ENCODE results near the gene MOB3A. TPM values are rescaled to one million over a fixed set of nuclear protein-coding genes. Genes with fewer than 3 reads are reported as not detected.

Gene MOB3A
- total and polyA plus RNA-seq, 2 experiments from 2014 or later: 2.9 to 5.9 TPM

GRCh38 chr19:2038284-2039088 lies 57.6 kb downstream of the MOB3A start:
- H2AFZ ChIP-seq: no peak overlapping the region
- peaks cover 8% of the 10 kb centered on the region; the same call in 1 of the 2 replicates for H3K36me3 ChIP-seq (ENCODE audit: insufficient read depth)
- H3K36me3 Mint-ChIP-seq (ENCODE audit: low read depth): peaks cover 18% of the 10 kb centered on the region; the same call in 2 of the 3 replicates
- peaks cover 37% of the 10 kb centered on the region for H3F3A ChIP-seq (replicated peaks; ENCODE audit: low read depth)
- H3K27me3 ChIP-seq (ENCODE audit: insufficient read depth): no peaks in the 10 kb centered on the region
- H3K4me1 Mint-ChIP-seq: peaks cover 12% of the 10 kb centered on the region; the same call in 2 of the 3 replicates
- no peak for DNase-seq (ENCODE audit: low spot score)
- H3K27ac Mint-ChIP-seq: no peak overlapping the region
- peaks cover 10% of the 10 kb centered on the region; the same call in 2 of the 3 replicates for H3K9me3 Mint-ChIP-seq
- no peak overlapping the region for H3K4me3 ChIP-seq
- H3K27ac ChIP-seq (ENCODE audit: low read depth): peak overlapping the region; percentile 63; the same call in 1 of the 2 replicates
- peaks cover 19% of the 10 kb centered on the region for H3K27me3 Mint-ChIP-seq (ENCODE audit: insufficient read depth, low read depth, poor library complexity)
- H3K4me3 Mint-ChIP-seq: no peak overlapping the region
- H3K4me1 ChIP-seq (ENCODE audit: insufficient read depth): peaks cover 12% of the 10 kb centered on the region
- H3K9me2 ChIP-seq (ENCODE audit: insufficient read depth): no peaks in the 10 kb centered on the region
- ATAC-seq: no peak
- H3K4me2 ChIP-seq: no peak overlapping the region
- H3K79me2 ChIP-seq (replicated peaks; ENCODE audit: insufficient read depth): 0 out of 2 replicates have a peak, but pooled peaks cover 3% of the 10 kb centered on the region
- TF ChIP-seq POLR2AphosphoS5 (IDR thresholded peaks at IDR 0.05; ENCODE audit: low read depth) (no peak), ETS1 (IDR thresholded peaks at IDR 0.05) (no peak), EZH2phosphoT487 (IDR thresholded peaks at IDR 0.05; ENCODE audit: unreplicated experiment) (no peak), JUNB (IDR thresholded peaks at IDR 0.05; ENCODE audit: unreplicated experiment) (no peak), ZNF331 (CRISPR knock-in tag; IDR thresholded peaks at IDR 0.05; ENCODE audit: low read depth) (no peak), CREB1 (CRISPR knock-in tag; IDR thresholded peaks at IDR 0.05; ENCODE audit: low read depth) (no peak), NANOG (IDR thresholded peaks at IDR 0.05; ENCODE audit: borderline replicate concordance) (no peak), EZH2 (IDR thresholded peaks at IDR 0.05; ENCODE audit: low read depth, unreplicated experiment) (no peak), CTCF (conservative IDR thresholded peaks at IDR 0.05; ENCODE audit: low read depth in 2 of 2) (no peak), ZNF114 (CRISPR knock-in tag; IDR thresholded peaks at IDR 0.05) (no peak)
- H4K20me1 ChIP-seq (replicated peaks; ENCODE audit: insufficient read depth): peaks cover 6% of the 10 kb centered on the region

- H3K36me3 ChIP-seq (ENCODE audit: insufficient read depth): peaks cover 8% of the 10 kb centered on the region; the same call in 1 of the 2 replicates
- no peak overlapping the region for H2AFZ ChIP-seq
- no peak for TF ChIP-seq CREB1 (CRISPR knock-in tag; IDR thresholded peaks at IDR 0.05; ENCODE audit: low read depth)
- no peak for TF ChIP-seq EZH2phosphoT487 (IDR thresholded peaks at IDR 0.05; ENCODE audit: unreplicated experiment)
- TF ChIP-seq CTCF (conservative IDR thresholded peaks at IDR 0.05; ENCODE audit: low read depth in 2 of 2): no peak
- TF ChIP-seq ETS1 (IDR thresholded peaks at IDR 0.05): no peak
- no peak for TF ChIP-seq POLR2AphosphoS5 (IDR thresholded peaks at IDR 0.05; ENCODE audit: low read depth)
- TF ChIP-seq JUNB (IDR thresholded peaks at IDR 0.05; ENCODE audit: unreplicated experiment): no peak
- no peak for TF ChIP-seq ZNF331 (CRISPR knock-in tag; IDR thresholded peaks at IDR 0.05; ENCODE audit: low read depth)
- no peak for TF ChIP-seq EZH2 (IDR thresholded peaks at IDR 0.05; ENCODE audit: low read depth, unreplicated experiment)
Observed at GRCh38 chr19:2037651-2038255, 58.4 kb downstream of the MOB3A start.

More at GRCh38 chr19:2037651-2038255, 58.4 kb downstream of the MOB3A start:
- peaks cover 10% of the 10 kb centered on the region; the same call in 2 of the 3 replicates for H3K9me3 Mint-ChIP-seq
- Histone ChIP-seq H3K4me2 (no peak overlapping the region), H3K27ac (ENCODE audit: low read depth) (peak overlapping the region; percentile 63; the same call in 1 of the 2 replicates), H3F3A (replicated peaks; ENCODE audit: low read depth) (peaks cover 30% of the 10 kb centered on the region), H3K4me1 (ENCODE audit: insufficient read depth) (peaks cover 5% of the 10 kb centered on the region), H4K20me1 (replicated peaks; ENCODE audit: insufficient read depth) (peaks cover 6% of the 10 kb centered on the region), H3K4me3 (no peak overlapping the region), H3K9me2 (ENCODE audit: insufficient read depth) (no peaks in the 10 kb centered on the region), H3K27me3 (ENCODE audit: insufficient read depth) (no peaks in the 10 kb centered on the region), H3K79me2 (replicated peaks; ENCODE audit: insufficient read depth) (0 out of 2 replicates have a peak, but pooled peaks cover 3% of the 10 kb centered on the region)
- H3K4me1 Mint-ChIP-seq: peaks cover 10% of the 10 kb centered on the region; the same call in 2 of the 3 replicates
- H3K27me3 Mint-ChIP-seq (ENCODE audit: insufficient read depth, low read depth, poor library complexity): peaks cover 17% of the 10 kb centered on the region
- no peak overlapping the region; the same call in 1 of the 2 replicates for H3K27ac Mint-ChIP-seq
- no peak overlapping the region; the same call in 2 of the 3 replicates for H3K4me3 Mint-ChIP-seq
- peaks cover 16% of the 10 kb centered on the region; the same call in 2 of the 3 replicates for H3K36me3 Mint-ChIP-seq (ENCODE audit: low read depth)
- no peak for ATAC-seq
- DNase-seq (ENCODE audit: low spot score): no peak
